Right lobe of liver (tissue), 6 donors: ENCODE data around the gene MMP25. TPM values are rescaled to one million over a fixed set of nuclear protein-coding genes. Genes with fewer than 3 reads are reported as not detected.

Source experiments
- ATAC-seq, 4 donors: fragments of 200-7000 bp; cut with Tn5 transposase; one replicate each; pipeline ENCODE4 v1.9.1; 2020; ENCODE audit warnings: mild to moderate bottlenecking in 4 of 4, moderate library complexity in 4 of 4
- DNase-seq, 3 donors: peaks; one replicate each; pipeline ENCODE4 v3.0.0-alpha.2; 2020
- H3K27ac ChIP-seq, 3 donors: fragments of 200-600 bp; one replicate each; pipeline ENCODE4 v1.8.0; 2022
- H3K27me3 ChIP-seq, 2 donors: fragments of 200-600 bp; one replicate each; pipeline ENCODE4 v1.8.0; 2022
- H3K36me3 ChIP-seq, 4 donors: fragments of 200-600 bp; sonication (generic) in 1 of 4; one replicate each; pipeline versions ENCODE4 v1.5.1 to v1.8.0; 2017 to 2022; ENCODE audit warnings: control low read depth in 1 of 4
- H3K4me1 ChIP-seq, 4 donors: fragments of 200-600 bp; sonication (generic) in 1 of 4; one replicate each; pipeline versions ENCODE4 v1.5.1 to v1.8.0; 2017 to 2022; ENCODE audit warnings: control low read depth in 1 of 4
- H3K4me3 ChIP-seq, 3 donors: fragments of 200-600 bp; one replicate each; pipeline ENCODE4 v1.8.0; 2022
- H3K9me3 ChIP-seq, 4 donors: fragments of 200-600 bp; sonication (generic) in 1 of 4; one replicate each; pipeline versions ENCODE4 v1.5.1 to v1.8.0; 2017 to 2022; ENCODE audit warnings: control low read depth in 1 of 4
- POLR2A ChIP-seq: fragments of 450-650 bp; IDR thresholded peaks from one replicate; pipeline ENCODE4 v1.6.1; 2017; ENCODE audit warnings: antibody characterized with exemption, mild to moderate bottlenecking
- WGBS: methylation state at CpG from one replicate; pipeline ENCODE4 v1.1.6; 2018; ENCODE audit warnings: low coverage, low lambda C conversion rate; ENCODE audit not compliant: insufficient coverage; ENCODE audit errors: missing lambda C conversion rate; 5-methylcytosine and 5-hydroxymethylcytosine counted together
- intact Hi-C, 2 donors: fragments of 100-400 bp; cut with DNase I; formaldehyde crosslinking; loops; one replicate each; pipeline versions ENCODE4 v1.11.2 to v1.14.1; 2022
- total RNA-seq, 6 experiments: library from RNA; depleted of rRNA in 2 of 6; stranded (reverse); fragments of >200 nt in 2 of 6; fragmentation: NEBNext Ultra II Directional in 3 of 6; extraction: Animal tissue kit (Norgen Biotek cat#: 25700) in 3 of 6; gene quantifications; one replicate each; pipeline versions ENCODE4 v1.1.0 to v1.2.4, GENCODE V29; 2016 to 2023
- TF ChIP-seq, protein P1 (sequence below), 4 donors: fragments of 200-600 bp in 3 of 4; fragments of 450-650 bp in 1 of 4; IDR thresholded peaks; one replicate each; pipeline versions ENCODE4 v1.5.1 to v1.8.0; 2016 to 2022; ENCODE audit warnings: antibody characterized with exemption in 4 of 4, mild to moderate bottlenecking in 2 of 4
- donor health status: DM: no; HTN: yes; CAD: no.
- donor health status: DM: no; HTN: no; CAD: no.
- donor health status: DM: no; HTN: no; CAD: no.
- donor health status: DM: no; HTN: yes; CAD: no.
- donor health status: DM: no; HTN: yes; CAD: no.

Gene MMP25
- total RNA-seq, 6 experiments from 2014 or later = 1.3 to 2.0 (median 1.6) TPM

DNA sequence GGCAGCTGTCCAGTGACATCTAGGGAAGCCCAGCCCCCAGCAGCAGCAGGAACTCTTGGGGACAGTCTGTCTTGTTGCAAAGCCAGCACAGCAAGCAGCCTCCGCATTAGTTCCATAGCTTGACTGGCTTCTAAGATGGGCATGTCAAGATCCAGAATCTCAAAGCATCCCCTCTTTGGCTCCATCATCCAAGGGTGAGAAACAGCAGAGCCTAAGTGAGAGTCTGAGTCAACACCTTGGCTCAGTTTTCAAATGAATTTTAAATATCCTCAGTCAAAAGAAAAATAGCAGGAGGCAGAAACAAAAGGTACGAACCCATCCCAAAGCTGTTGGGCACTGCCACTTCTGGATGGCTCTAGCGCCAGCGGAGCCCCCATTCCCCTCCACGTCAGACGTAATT, 31.4 kb upstream of the MMP25 start:
- no peaks in the 10 kb centered on the region for H3K36me3 ChIP-seq
- intact Hi-C loops = no loop called here
- H3K4me1 ChIP-seq = peaks cover 0 to 11% (median 2%) of the 10 kb centered on the region in 4 donors
- H3K27me3 ChIP-seq = no peaks in the 10 kb centered on the region
- no peak overlapping the region for H3K4me3 ChIP-seq
- no peaks in the 10 kb centered on the region for H3K9me3 ChIP-seq
- ATAC-seq = no peak
- 85% methylated on average over 6 of the region's 6 CpGs for WGBS
- TF ChIP-seq, protein P1, sequence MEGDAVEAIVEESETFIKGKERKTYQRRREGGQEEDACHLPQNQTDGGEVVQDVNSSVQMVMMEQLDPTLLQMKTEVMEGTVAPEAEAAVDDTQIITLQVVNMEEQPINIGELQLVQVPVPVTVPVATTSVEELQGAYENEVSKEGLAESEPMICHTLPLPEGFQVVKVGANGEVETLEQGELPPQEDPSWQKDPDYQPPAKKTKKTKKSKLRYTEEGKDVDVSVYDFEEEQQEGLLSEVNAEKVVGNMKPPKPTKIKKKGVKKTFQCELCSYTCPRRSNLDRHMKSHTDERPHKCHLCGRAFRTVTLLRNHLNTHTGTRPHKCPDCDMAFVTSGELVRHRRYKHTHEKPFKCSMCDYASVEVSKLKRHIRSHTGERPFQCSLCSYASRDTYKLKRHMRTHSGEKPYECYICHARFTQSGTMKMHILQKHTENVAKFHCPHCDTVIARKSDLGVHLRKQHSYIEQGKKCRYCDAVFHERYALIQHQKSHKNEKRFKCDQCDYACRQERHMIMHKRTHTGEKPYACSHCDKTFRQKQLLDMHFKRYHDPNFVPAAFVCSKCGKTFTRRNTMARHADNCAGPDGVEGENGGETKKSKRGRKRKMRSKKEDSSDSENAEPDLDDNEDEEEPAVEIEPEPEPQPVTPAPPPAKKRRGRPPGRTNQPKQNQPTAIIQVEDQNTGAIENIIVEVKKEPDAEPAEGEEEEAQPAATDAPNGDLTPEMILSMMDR (IDR thresholded peaks at IDR 0.05) = no peak
- no peak for TF ChIP-seq POLR2A
- no peak for DNase-seq
- H3K27ac ChIP-seq = no peak overlapping the region

- intact Hi-C loops = no loop called here
- no peaks in the 10 kb centered on the region for H3K27me3 ChIP-seq
- H3K27ac ChIP-seq = no peak overlapping the region
- 78% methylated on average over 4 of the region's 13 CpGs for WGBS
- DNase-seq = no peak
- no peak for TF ChIP-seq POLR2A
- TF ChIP-seq, protein P1 (IDR thresholded peaks at IDR 0.05) = no peak
- peaks cover 0 to 17% (median 2%) of the 10 kb centered on the region in 4 donors for H3K4me1 ChIP-seq
- H3K36me3 ChIP-seq = no peaks in the 10 kb centered on the region
- no peak for ATAC-seq
- no peak overlapping the region for H3K4me3 ChIP-seq
- no peaks in the 10 kb centered on the region for H3K9me3 ChIP-seq
Observed at GRCh38 chr16:3015865-3016521, 30.4 kb upstream of the MMP25 start.

DNA sequence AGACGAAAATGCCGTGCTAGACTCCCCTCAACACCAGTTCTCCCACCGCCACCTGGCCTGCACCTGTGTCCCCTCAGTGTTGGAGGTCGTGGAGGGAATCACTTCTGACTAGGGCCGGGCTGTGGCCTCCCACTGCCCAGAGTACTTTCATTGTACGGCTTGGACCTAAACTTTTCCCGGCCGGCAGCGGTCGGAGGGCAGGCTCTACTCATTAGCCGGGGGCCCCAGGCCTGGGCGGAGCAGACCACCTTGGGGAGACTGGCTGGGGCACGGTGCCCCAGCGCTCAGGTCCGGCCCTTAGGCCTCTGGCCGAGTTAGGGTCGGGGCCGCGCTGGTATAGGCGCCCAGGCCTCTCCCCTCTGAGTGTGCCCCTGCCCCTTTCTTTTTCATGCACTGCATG, 29.0 kb upstream of the MMP25 start:
- intact Hi-C loops = no loop called here
- H3K4me3 ChIP-seq = no peak overlapping the region
- no peak for DNase-seq
- WGBS = 89% methylated on average over 9 of the region's 20 CpGs
- H3K4me1 ChIP-seq = peaks cover 0 to 17% (median 7%) of the 10 kb centered on the region in 4 donors
- no peaks in the 10 kb centered on the region for H3K9me3 ChIP-seq
- no peak for ATAC-seq
- no peaks in the 10 kb centered on the region for H3K36me3 ChIP-seq
- H3K27me3 ChIP-seq = no peaks in the 10 kb centered on the region
- H3K27ac ChIP-seq = no peak overlapping the region
- TF ChIP-seq, protein P1 (IDR thresholded peaks at IDR 0.05) = no peak
- no peak for TF ChIP-seq POLR2A

DNA sequence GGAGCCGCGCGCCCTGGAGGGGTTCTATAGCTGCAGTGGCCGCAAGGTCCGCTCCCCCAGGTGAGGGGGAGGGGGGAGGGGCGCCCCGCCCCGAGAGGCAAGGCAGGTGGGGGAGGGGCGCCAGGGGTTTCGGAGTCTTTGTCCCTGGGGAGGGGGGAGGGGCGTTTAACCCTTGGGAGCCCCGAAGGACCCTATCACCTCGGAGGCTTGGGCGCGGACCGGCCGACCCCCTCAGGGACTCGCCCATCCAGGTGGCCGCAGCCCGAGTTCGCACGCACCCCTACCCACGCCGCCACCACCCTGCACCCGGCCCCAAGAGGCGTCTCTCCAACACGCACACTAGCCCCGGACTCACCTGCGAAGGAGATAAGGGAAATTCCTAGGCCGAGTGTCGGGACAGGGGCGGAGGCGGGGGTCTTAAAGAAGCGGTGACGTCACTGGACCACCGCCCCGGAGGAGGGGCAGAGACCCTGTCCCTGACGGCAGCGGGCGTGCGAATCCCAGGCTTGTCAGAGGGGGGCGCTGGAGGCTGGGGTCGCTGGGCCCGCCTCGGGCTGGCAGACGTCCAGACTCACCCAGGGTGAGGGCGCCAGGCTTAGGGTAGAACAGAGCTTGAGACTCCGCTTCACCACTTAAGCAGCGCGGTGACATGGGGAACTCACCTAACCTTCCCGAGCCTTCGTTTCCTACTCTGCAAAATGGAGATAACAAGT, 28.4 kb upstream of the MMP25 start, which contains the start of gene CLDN6:
TSS of gene CLDN6 (minus strand) at position 390 of the 713 bp plus-strand sequence. CDS start 2,162 bp downstream, outside the sequence.
- DNase-seq = no peak
- H3K9me3 ChIP-seq = no peaks in the 10 kb centered on the region
- H3K27me3 ChIP-seq = no peaks in the 10 kb centered on the region
- H3K27ac ChIP-seq = no peak within 1 kb of the TSS
- peaks cover 0 to 19% (median 8%) of the 10 kb centered on the region in 4 donors for H3K4me1 ChIP-seq
- no peak for ATAC-seq
- WGBS = 9% methylated on average over 26 of the region's 52 CpGs
- TF ChIP-seq POLR2A = no peak
- TF ChIP-seq, protein P1 (IDR thresholded peaks at IDR 0.05) = no peak
- H3K36me3 ChIP-seq = no peaks in the 10 kb centered on the region
- intact Hi-C loops = no loop called here
- H3K4me3 ChIP-seq = no peak within 1 kb of the TSS
